Measurements from ENCODE around the gene BABAM2.

The BABAM2 gene

GRCh38 chr2:28351621-28352020 lies 461.1 kb downstream of the BABAM2 start:
- no peak overlapping the region for H3K4me3 ChIP-seq (ENCODE audit: low read length)
- no peaks in the 10 kb centered on the region for H3K9me2 ChIP-seq (replicated peaks; ENCODE audit: insufficient read depth, low read length)
- TF ChIP-seq EZH2phosphoT487 (IDR thresholded peaks at IDR 0.05; ENCODE audit: low read length) (no peak), EZH2 (optimal IDR thresholded peaks at IDR 0.05; ENCODE audit: low read depth, low read length) (no peak)
- TF ChIP-seq, protein P1, sequence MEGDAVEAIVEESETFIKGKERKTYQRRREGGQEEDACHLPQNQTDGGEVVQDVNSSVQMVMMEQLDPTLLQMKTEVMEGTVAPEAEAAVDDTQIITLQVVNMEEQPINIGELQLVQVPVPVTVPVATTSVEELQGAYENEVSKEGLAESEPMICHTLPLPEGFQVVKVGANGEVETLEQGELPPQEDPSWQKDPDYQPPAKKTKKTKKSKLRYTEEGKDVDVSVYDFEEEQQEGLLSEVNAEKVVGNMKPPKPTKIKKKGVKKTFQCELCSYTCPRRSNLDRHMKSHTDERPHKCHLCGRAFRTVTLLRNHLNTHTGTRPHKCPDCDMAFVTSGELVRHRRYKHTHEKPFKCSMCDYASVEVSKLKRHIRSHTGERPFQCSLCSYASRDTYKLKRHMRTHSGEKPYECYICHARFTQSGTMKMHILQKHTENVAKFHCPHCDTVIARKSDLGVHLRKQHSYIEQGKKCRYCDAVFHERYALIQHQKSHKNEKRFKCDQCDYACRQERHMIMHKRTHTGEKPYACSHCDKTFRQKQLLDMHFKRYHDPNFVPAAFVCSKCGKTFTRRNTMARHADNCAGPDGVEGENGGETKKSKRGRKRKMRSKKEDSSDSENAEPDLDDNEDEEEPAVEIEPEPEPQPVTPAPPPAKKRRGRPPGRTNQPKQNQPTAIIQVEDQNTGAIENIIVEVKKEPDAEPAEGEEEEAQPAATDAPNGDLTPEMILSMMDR (IDR thresholded peaks at IDR 0.05; ENCODE audit: low read length): no peak
- no peak for DNase-seq
- H3K4me2 ChIP-seq (ENCODE audit: low read depth, low read length): no peak overlapping the region
- H3K27ac ChIP-seq (ENCODE audit: low read length): no peak overlapping the region
- H3K79me2 ChIP-seq (ENCODE audit: low read length): no peaks in the 10 kb centered on the region
- no peaks in the 10 kb centered on the region for H3F3A ChIP-seq (ENCODE audit: insufficient read depth, low read length)
- H2AFZ ChIP-seq (ENCODE audit: low read length): no peak overlapping the region
- H4K20me1 ChIP-seq (ENCODE audit: insufficient read depth, low read length): no peaks in the 10 kb centered on the region
- H3K9me3 ChIP-seq (replicated peaks; ENCODE audit: insufficient read depth, low read length): no peaks in the 10 kb centered on the region
- H3K4me1 ChIP-seq (ENCODE audit: low read length): no peaks in the 10 kb centered on the region
- H3K9ac ChIP-seq (ENCODE audit: low read length): no peak overlapping the region
- no peaks in the 10 kb centered on the region for H3K36me3 ChIP-seq (replicated peaks; ENCODE audit: insufficient read depth, low read length)
- H3K27me3 ChIP-seq (replicated peaks; ENCODE audit: insufficient read depth, low read length): no peaks in the 10 kb centered on the region

DNA sequence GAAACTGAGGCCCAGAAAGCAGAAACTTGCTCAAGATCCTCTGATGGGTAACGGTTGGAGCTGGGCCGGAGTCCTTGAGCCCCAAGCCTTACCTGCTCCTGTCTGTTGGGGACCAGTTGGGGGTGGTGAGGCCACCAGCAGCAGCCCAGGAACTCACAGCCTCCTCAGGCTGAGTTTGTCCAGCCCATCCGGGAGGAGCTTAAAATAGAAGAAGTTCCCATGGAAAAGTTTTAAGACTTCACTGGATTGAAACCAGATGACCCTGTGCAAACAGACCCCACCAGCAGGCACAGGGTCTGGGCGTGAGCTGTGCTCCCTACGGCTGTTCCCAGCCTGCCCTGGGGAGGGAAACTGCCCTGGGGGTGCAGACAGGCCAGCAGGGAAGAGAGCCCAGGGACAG lies 461.6 kb downstream of the BABAM2 start:
- Histone ChIP-seq H3K27me3 (replicated peaks; ENCODE audit: insufficient read depth, low read length) (no peaks in the 10 kb centered on the region), H3K4me1 (ENCODE audit: low read length) (no peaks in the 10 kb centered on the region), H3F3A (ENCODE audit: insufficient read depth, low read length) (no peaks in the 10 kb centered on the region), H3K9me2 (replicated peaks; ENCODE audit: insufficient read depth, low read length) (no peaks in the 10 kb centered on the region), H3K36me3 (replicated peaks; ENCODE audit: insufficient read depth, low read length) (no peaks in the 10 kb centered on the region), H3K9me3 (replicated peaks; ENCODE audit: insufficient read depth, low read length) (no peaks in the 10 kb centered on the region), H3K4me2 (ENCODE audit: low read depth, low read length) (no peak overlapping the region), H3K79me2 (ENCODE audit: low read length) (no peaks in the 10 kb centered on the region), H2AFZ (ENCODE audit: low read length) (no peak overlapping the region), H4K20me1 (ENCODE audit: insufficient read depth, low read length) (no peaks in the 10 kb centered on the region), H3K27ac (ENCODE audit: low read length) (no peak overlapping the region), H3K4me3 (ENCODE audit: low read length) (no peak overlapping the region), H3K9ac (ENCODE audit: low read length) (no peak overlapping the region)
- TF ChIP-seq EZH2 (optimal IDR thresholded peaks at IDR 0.05; ENCODE audit: low read depth, low read length) (no peak), EZH2phosphoT487 (IDR thresholded peaks at IDR 0.05; ENCODE audit: low read length) (no peak)
- TF ChIP-seq, protein P1 (IDR thresholded peaks at IDR 0.05; ENCODE audit: low read length): no peak
- no peak for DNase-seq

DNA sequence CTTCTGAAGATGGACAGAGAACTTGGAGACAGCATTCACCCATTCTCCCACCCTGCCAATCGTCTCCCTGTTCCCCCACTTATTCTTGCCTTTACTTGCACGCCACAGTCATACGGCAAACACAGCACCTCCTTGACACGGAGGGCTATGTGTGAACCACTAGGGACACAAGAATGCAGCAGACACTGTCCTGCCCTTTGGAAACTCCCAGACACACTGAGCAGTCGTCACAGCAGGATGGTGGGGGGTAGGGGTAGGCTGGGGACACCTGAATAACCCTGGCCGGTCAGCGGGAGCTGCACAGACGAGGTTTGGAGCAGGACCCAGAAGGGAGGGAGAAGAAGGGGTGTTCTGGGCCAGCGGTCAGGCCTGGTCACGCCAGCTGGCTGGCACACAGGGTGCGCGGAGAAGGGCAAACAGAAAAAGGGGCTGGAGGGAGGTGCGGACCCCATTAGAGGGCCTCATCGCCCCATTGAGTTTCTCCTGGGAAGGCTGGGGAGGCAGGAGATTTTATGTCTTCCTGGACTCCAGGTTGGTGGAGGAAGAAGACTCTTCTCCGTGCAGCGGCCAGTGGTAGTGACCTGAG lies 462.2 kb downstream of the BABAM2 start:
- DNase-seq: no peak
- H3K4me3 ChIP-seq (ENCODE audit: low read length): no peak overlapping the region
- H3F3A ChIP-seq (ENCODE audit: insufficient read depth, low read length): no peaks in the 10 kb centered on the region
- no peaks in the 10 kb centered on the region for H3K4me1 ChIP-seq (ENCODE audit: low read length)
- H3K9ac ChIP-seq (ENCODE audit: low read length): no peak overlapping the region
- TF ChIP-seq EZH2 (optimal IDR thresholded peaks at IDR 0.05; ENCODE audit: low read depth, low read length) (no peak), EZH2phosphoT487 (IDR thresholded peaks at IDR 0.05; ENCODE audit: low read length) (no peak)
- TF ChIP-seq, protein P1 (IDR thresholded peaks at IDR 0.05; ENCODE audit: low read length): no peak
- no peaks in the 10 kb centered on the region for H3K27me3 ChIP-seq (replicated peaks; ENCODE audit: insufficient read depth, low read length)
- H3K27ac ChIP-seq (ENCODE audit: low read length): no peak overlapping the region
- no peak overlapping the region for H3K4me2 ChIP-seq (ENCODE audit: low read depth, low read length)
- H2AFZ ChIP-seq (ENCODE audit: low read length): no peak overlapping the region
- no peaks in the 10 kb centered on the region for H3K9me2 ChIP-seq (replicated peaks; ENCODE audit: insufficient read depth, low read length)
- H3K9me3 ChIP-seq (replicated peaks; ENCODE audit: insufficient read depth, low read length): no peaks in the 10 kb centered on the region
- H3K36me3 ChIP-seq (replicated peaks; ENCODE audit: insufficient read depth, low read length): no peaks in the 10 kb centered on the region
- H3K79me2 ChIP-seq (ENCODE audit: low read length): no peaks in the 10 kb centered on the region
- H4K20me1 ChIP-seq (ENCODE audit: insufficient read depth, low read length): no peaks in the 10 kb centered on the region
